CD4-positive, alpha-beta memory T cell (primary cell): ENCODE data around the gene NR2C1. TPM values are rescaled to one million over a fixed set of nuclear protein-coding genes. Genes with fewer than 3 reads are reported as not detected.

Experiments used
- CTCF ChIA-PET: fragments of 350-600 bp; sonication (Branson Sonifier 250); formaldehyde crosslinking; loops from one replicate; lab custom pipeline; 2021; ENCODE audit warnings: inconsistent platforms; ENCODE audit not compliant: partially characterized antibody; lab: Charles Lee
- POLR2A ChIA-PET: fragments of 350-600 bp; sonication (Branson Sonifier 250); formaldehyde crosslinking; loops from one replicate; lab custom pipeline; 2021; ENCODE audit not compliant: partially characterized antibody; lab: Charles Lee
- DNase-seq, 5 donors: peaks; one replicate each; pipeline versions ENCODE4 v3.0.0 to v3.0.0-alpha.2; 2020 to 2022; ENCODE audit warnings: mixed read lengths in 1 of 5
- H3K27ac ChIP-seq: one replicate; pipeline ENCODE4 v1.7.0; 2013; ENCODE audit warnings: low read depth, low read length
- H3K27me3 ChIP-seq: 2 replicates; pipeline ENCODE4 v1.7.0; 2013; ENCODE audit warnings: mild to moderate bottlenecking, low read length, moderate library complexity; ENCODE audit not compliant: insufficient read depth
- H3K36me3 ChIP-seq: 2 replicates; pipeline ENCODE4 v1.7.0; 2013; ENCODE audit warnings: mild to moderate bottlenecking, low read length, moderate library complexity; ENCODE audit not compliant: insufficient read depth
- H3K4me1 ChIP-seq: 2 replicates; pipeline ENCODE4 v1.7.0; 2013; ENCODE audit warnings: mild to moderate bottlenecking, low read length, moderate library complexity; ENCODE audit not compliant: insufficient read depth
- H3K4me3 ChIP-seq, 2 donors: one replicate each; pipeline ENCODE4 v1.7.0; 2013; ENCODE audit warnings: low read length in 2 of 2, mild to moderate bottlenecking in 1 of 2
- H3K9me3 ChIP-seq, 2 donors: one replicate each; pipeline ENCODE4 v1.7.0; 2013; ENCODE audit warnings: low read length in 2 of 2, control low read depth in 1 of 2; ENCODE audit not compliant: control insufficient read depth in 1 of 2
- H3K27ac Mint-ChIP-seq, 7 donors: one replicate each; pipeline ENCODE4 v1.8.0; 2020 to 2021; ENCODE audit warnings: mixed read lengths in 7 of 7, mild to moderate bottlenecking in 6 of 7, inconsistent platforms in 3 of 7, moderate library complexity in 3 of 7
- H3K27me3 Mint-ChIP-seq, 2 donors: one replicate each; pipeline ENCODE4 v1.8.0; 2020 to 2021; ENCODE audit warnings: mixed read lengths in 2 of 2
- H3K36me3 Mint-ChIP-seq, 2 donors: one replicate each; pipeline ENCODE4 v1.8.0; 2020 to 2021; ENCODE audit warnings: mixed read lengths in 2 of 2, inconsistent platforms in 1 of 2, mild to moderate bottlenecking in 1 of 2
- H3K4me1 Mint-ChIP-seq, 4 donors: one replicate each; pipeline ENCODE4 v1.8.0; 2020 to 2021; ENCODE audit warnings: mixed read lengths in 4 of 4, mild to moderate bottlenecking in 1 of 4
- H3K4me3 Mint-ChIP-seq, 8 donors: one replicate each; pipeline ENCODE4 v1.8.0; 2020 to 2021; ENCODE audit warnings: mixed read lengths in 8 of 8, mild to moderate bottlenecking in 7 of 8, moderate library complexity in 6 of 8, inconsistent platforms in 3 of 8
- H3K9me3 Mint-ChIP-seq, 8 donors: one replicate each; pipeline ENCODE4 v1.8.0; 2020 to 2021; ENCODE audit warnings: mixed read lengths in 8 of 8, mild to moderate bottlenecking in 5 of 8, inconsistent platforms in 3 of 8, moderate library complexity in 1 of 8
- intact Hi-C: fragments of 100-400 bp; cut with micrococcal nuclease; formaldehyde crosslinking; loops from one replicate; pipeline ENCODE4 v1.15.1; 2023
- polyA plus RNA-seq, 2 donors: library from polyadenylated mRNA; unstranded; fragments of 300-500 nt; fragmentation: Illumina TruSeq; gene quantifications; one replicate each; pipeline ENCODE4 v1.2.3, GENCODE V29; 2021
- total RNA-seq, 2 experiments: library from RNA; stranded (reverse); gene quantifications; one replicate each; pipeline ENCODE4 v1.2.3, GENCODE V29; 2021

NR2C1 gene
- total RNA-seq (10 to 100 TPM; 45.4 to 55.4 TPM), polyA plus RNA-seq (10 to 100 TPM in 1 of 2 donors, 1 to 10 TPM in 1; 8.5 to 13.7 TPM)

GRCh38 chr12:95072900-95073697 is at the start of gene NR2C1:
TSS of gene NR2C1 (minus strand) at chr12:95073618. CDS start at chr12:95067384, 6,234 bp downstream.
- H3K36me3 Mint-ChIP-seq: peaks cover 0 to 5% of the 10 kb centered on the region in 2 donors
- Histone ChIP-seq H3K36me3 (no peaks in the 10 kb centered on the region), H3K4me3 (peak within 1 kb of the TSS; percentile 88 to 89), H3K27ac (peak within 1 kb of the TSS; percentile 76), H3K27me3 (no peaks in the 10 kb centered on the region), H3K9me3 (no peaks in the 10 kb centered on the region), H3K4me1 (peaks cover 22% of the 10 kb centered on the region)
- H3K4me3 Mint-ChIP-seq: peak within 1 kb of the TSS; percentile 93 to 99 (median 95)
- peak within 1 kb of the TSS; percentile 84 to 98 (median 96) for H3K27ac Mint-ChIP-seq
- H3K4me1 Mint-ChIP-seq: peaks cover 14 to 39% (median 20%) of the 10 kb centered on the region in 4 donors
- H3K9me3 Mint-ChIP-seq: no peaks in the 10 kb centered on the region
- POLR2A ChIA-PET: interaction anchor here (0.6 to 3.7 kb wide), 11 partner anchors 10 to 475 kb away, joined by 3 to 31 read pairs (median 5); partner anchors contain the start of genes FGD6, METAP2, NDUFA12 and VEZT
- intact Hi-C loops: loop anchor here (1.0 to 5.0 kb wide), 7 partner anchors 70 to 1501 kb away; partner anchors contain the start of genes FGD6, METAP2, NDUFA12 and PLXNC1
- CTCF ChIA-PET: interaction anchor here (0.6 to 3.2 kb wide), 28 partner anchors 10 to 972 kb away, joined by 3 to 18 read pairs (median 4); partner anchors contain the start of genes FGD6, METAP2, NDUFA12 and VEZT
- DNase-seq: peak; percentile 92 to 95 (median 94)
- no peaks in the 10 kb centered on the region for H3K27me3 Mint-ChIP-seq

GRCh38 chr12:95118788-95119179 is 45.4 kb upstream of the NR2C1 start:
- ChIA-PET CTCF (interaction anchor here (8.0 kb wide), 1 partner anchor 417 kb away, joined by 240 read pairs; no protein-coding TSS in a partner anchor), POLR2A (no interaction called here)
- no peaks in the 10 kb centered on the region for H3K9me3 Mint-ChIP-seq
- Histone ChIP-seq H3K4me1 (no peaks in the 10 kb centered on the region), H3K4me3 (no peak overlapping the region), H3K9me3 (no peaks in the 10 kb centered on the region), H3K27ac (no peak overlapping the region), H3K36me3 (no peaks in the 10 kb centered on the region), H3K27me3 (no peaks in the 10 kb centered on the region)
- DNase-seq: no peak
- H3K27me3 Mint-ChIP-seq: no peaks in the 10 kb centered on the region
- H3K4me1 Mint-ChIP-seq: no peaks in the 10 kb centered on the region
- H3K36me3 Mint-ChIP-seq: no peaks in the 10 kb centered on the region
- no peak overlapping the region for H3K27ac Mint-ChIP-seq
- no peak overlapping the region for H3K4me3 Mint-ChIP-seq
- intact Hi-C loops: loop anchor here (5.0 kb wide), 2 partner anchors 879 to 1399 kb away; partner anchors contain the start of gene HAL

- Mint-ChIP-seq H3K27me3 (no peaks in the 10 kb centered on the region), H3K4me1 (no peaks in the 10 kb centered on the region), H3K9me3 (no peaks in the 10 kb centered on the region), H3K27ac (no peak overlapping the region), H3K36me3 (no peaks in the 10 kb centered on the region), H3K4me3 (no peak overlapping the region)
- H3K27me3 ChIP-seq: no peaks in the 10 kb centered on the region
- no peak overlapping the region for H3K4me3 ChIP-seq
- no peaks in the 10 kb centered on the region for H3K9me3 ChIP-seq
- H3K36me3 ChIP-seq: no peaks in the 10 kb centered on the region
- intact Hi-C loops: loop anchor here (5.0 kb wide), 2 partner anchors 879 to 1399 kb away; partner anchors contain the start of gene HAL
- POLR2A ChIA-PET: interaction anchor here (0.7 kb wide), 1 partner anchor 416 kb away, joined by 3 read pairs; no protein-coding TSS in a partner anchor
- no peaks in the 10 kb centered on the region for H3K4me1 ChIP-seq
- DNase-seq: no peak
- H3K27ac ChIP-seq: no peak overlapping the region
- CTCF ChIA-PET: interaction anchor here (1.3 to 8.0 kb wide), 8 partner anchors 8 to 418 kb away, joined by 3 to 240 read pairs (median 5); partner anchors contain the start of genes FGD6 and VEZT
Observed at GRCh38 chr12:95118138-95118787, 44.8 kb upstream of the NR2C1 start.

- no peak overlapping the region for H3K4me3 ChIP-seq
- Mint-ChIP-seq H3K4me1 (no peaks in the 10 kb centered on the region), H3K9me3 (no peaks in the 10 kb centered on the region), H3K27ac (no peak overlapping the region), H3K27me3 (no peaks in the 10 kb centered on the region), H3K4me3 (no peak overlapping the region), H3K36me3 (no peaks in the 10 kb centered on the region)
- H3K27ac ChIP-seq: no peak overlapping the region
- no peaks in the 10 kb centered on the region for H3K36me3 ChIP-seq
- ChIA-PET CTCF (interaction anchor here (0.6 to 8.0 kb wide), 23 partner anchors 9 to 455 kb away, joined by 3 to 240 read pairs (median 3); partner anchors contain the start of genes FGD6 and VEZT), POLR2A (no interaction called here)
- DNase-seq: peak; percentile 63 to 72 (median 66)
- intact Hi-C loops: loop anchor here (1.0 to 5.0 kb wide), 5 partner anchors 100 to 1400 kb away; partner anchors contain the start of genes FGD6, HAL and VEZT
- H3K9me3 ChIP-seq: no peaks in the 10 kb centered on the region
- H3K27me3 ChIP-seq: no peaks in the 10 kb centered on the region
- no peaks in the 10 kb centered on the region for H3K4me1 ChIP-seq
Observed at GRCh38 chr12:95117178-95117599, 43.8 kb upstream of the NR2C1 start.

- POLR2A ChIA-PET: no interaction called here
- CTCF ChIA-PET: interaction anchor here (0.6 to 8.0 kb wide), 20 partner anchors 8 to 456 kb away, joined by 3 to 240 read pairs (median 4); partner anchors contain the start of genes FGD6 and VEZT
- H3K4me3 ChIP-seq: no peak overlapping the region
- no peaks in the 10 kb centered on the region for H3K27me3 Mint-ChIP-seq
- intact Hi-C loops: loop anchor here (1.0 to 5.0 kb wide), 5 partner anchors 101 to 1401 kb away; partner anchors contain the start of genes FGD6, HAL and VEZT
- H3K36me3 ChIP-seq: no peaks in the 10 kb centered on the region
- peak in 1 of 5 donors; percentile 49 for DNase-seq
- no peaks in the 10 kb centered on the region for H3K27me3 ChIP-seq
- H3K36me3 Mint-ChIP-seq: no peaks in the 10 kb centered on the region
- no peaks in the 10 kb centered on the region for H3K4me1 ChIP-seq
- no peak overlapping the region for H3K27ac ChIP-seq
- no peaks in the 10 kb centered on the region for H3K9me3 Mint-ChIP-seq
- H3K4me1 Mint-ChIP-seq: no peaks in the 10 kb centered on the region
- peak overlapping the region in 3 of 7 donors; percentile 29 to 82 (median 38) for H3K27ac Mint-ChIP-seq
- H3K9me3 ChIP-seq: no peaks in the 10 kb centered on the region
- H3K4me3 Mint-ChIP-seq: no peak overlapping the region
Observed at GRCh38 chr12:95116773-95117172, 43.4 kb upstream of the NR2C1 start.

- Mint-ChIP-seq H3K27me3 (no peaks in the 10 kb centered on the region), H3K36me3 (no peaks in the 10 kb centered on the region)
- no peaks in the 10 kb centered on the region for H3K9me3 ChIP-seq
Observed at GRCh38 chr12:95116341-95116740, 42.9 kb upstream of the NR2C1 start.

More at GRCh38 chr12:95116341-95116740, 42.9 kb upstream of the NR2C1 start:
- POLR2A ChIA-PET: no interaction called here
- H3K4me1 Mint-ChIP-seq: peaks cover 0 to 4% (median 0%) of the 10 kb centered on the region in 4 donors
- H3K9me3 Mint-ChIP-seq: no peaks in the 10 kb centered on the region
- H3K27ac Mint-ChIP-seq: peak overlapping the region in 1 of 7 donors; percentile 38
- Histone ChIP-seq H3K36me3 (no peaks in the 10 kb centered on the region), H3K27me3 (no peaks in the 10 kb centered on the region), H3K27ac (no peak overlapping the region), H3K4me1 (no peaks in the 10 kb centered on the region), H3K4me3 (no peak overlapping the region)
- intact Hi-C loops: loop anchor here (2.0 to 5.0 kb wide), 3 partner anchors 218 to 1401 kb away; partner anchors contain the start of gene HAL
- H3K4me3 Mint-ChIP-seq: no peak overlapping the region
- CTCF ChIA-PET: interaction anchor here (0.7 to 8.0 kb wide), 9 partner anchors 8 to 420 kb away, joined by 3 to 240 read pairs (median 3); no protein-coding TSS in a partner anchor
- no peak for DNase-seq
